Measurements from ENCODE around the gene NFIB. TPM values are rescaled to one million over a fixed set of nuclear protein-coding genes. Genes with fewer than 3 reads are reported as not detected.

Gene NFIB
- total and polyA plus RNA-seq, 2 of the 13 experiments (the other 11 are each of a cell fraction or from before 2014, with no cell fraction given) = 0.98 to 4.6 TPM

DNA sequence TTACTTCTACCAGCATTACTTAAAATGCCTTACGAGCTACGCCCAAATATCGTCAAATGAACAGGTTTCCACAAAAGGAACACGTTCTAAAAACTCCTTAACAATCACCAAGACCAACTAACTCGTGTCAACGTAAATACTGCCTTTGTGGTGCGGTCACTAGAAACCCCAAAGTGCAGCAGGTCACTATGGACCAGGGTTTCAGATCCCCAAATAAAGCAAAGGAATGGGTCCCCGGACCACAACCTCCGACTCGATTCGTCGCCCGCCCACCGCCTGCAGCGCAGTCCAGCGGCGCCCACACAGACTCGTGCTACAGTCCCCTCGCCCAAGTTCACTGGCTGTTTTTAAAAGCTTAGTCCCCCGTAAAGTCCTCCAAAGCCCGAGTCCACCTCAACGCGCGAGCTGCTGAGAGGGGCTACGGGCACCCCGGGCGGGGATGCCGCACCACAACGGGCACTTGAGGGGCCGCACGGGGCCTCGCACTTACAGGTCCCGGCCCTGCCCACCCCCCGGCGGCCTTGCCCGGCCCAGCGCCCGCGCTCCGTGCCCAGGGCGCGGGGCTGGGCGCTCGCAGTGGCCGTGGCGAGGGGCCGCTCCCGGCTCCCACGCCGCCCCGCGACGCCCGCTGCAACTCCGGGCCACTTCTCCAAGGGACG, 1.1 kb downstream of the NFIB start (continued):
- no peak for TF ChIP-seq ZNF710 (CRISPR knock-in tag; IDR thresholded peaks at IDR 0.05; ENCODE audit: borderline replicate concordance)
- TF ChIP-seq ZNF234 (CRISPR knock-in tag; conservative IDR thresholded peaks at IDR 0.05) = no peak
- TF ChIP-seq ISX (CRISPR knock-in tag; conservative IDR thresholded peaks at IDR 0.05) = no peak
- TF ChIP-seq FOXM1 (CRISPR knock-in tag; IDR thresholded peaks at IDR 0.05) = no peak
- no peak for TF ChIP-seq ZNF703 (CRISPR knock-in tag; IDR thresholded peaks at IDR 0.05; ENCODE audit: borderline replicate concordance)
- no peak for TF ChIP-seq FOXK1 (CRISPR knock-in tag; IDR thresholded peaks at IDR 0.05; ENCODE audit: borderline replicate concordance, low read depth)
- TF ChIP-seq ZNF883 (CRISPR knock-in tag; IDR thresholded peaks at IDR 0.05; ENCODE audit: not compliant biosample characterization) = no peak
- TF ChIP-seq, protein P1, sequence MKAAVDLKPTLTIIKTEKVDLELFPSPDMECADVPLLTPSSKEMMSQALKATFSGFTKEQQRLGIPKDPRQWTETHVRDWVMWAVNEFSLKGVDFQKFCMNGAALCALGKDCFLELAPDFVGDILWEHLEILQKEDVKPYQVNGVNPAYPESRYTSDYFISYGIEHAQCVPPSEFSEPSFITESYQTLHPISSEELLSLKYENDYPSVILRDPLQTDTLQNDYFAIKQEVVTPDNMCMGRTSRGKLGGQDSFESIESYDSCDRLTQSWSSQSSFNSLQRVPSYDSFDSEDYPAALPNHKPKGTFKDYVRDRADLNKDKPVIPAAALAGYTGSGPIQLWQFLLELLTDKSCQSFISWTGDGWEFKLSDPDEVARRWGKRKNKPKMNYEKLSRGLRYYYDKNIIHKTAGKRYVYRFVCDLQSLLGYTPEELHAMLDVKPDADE (CRISPR knock-in tag; IDR thresholded peaks at IDR 0.05) = no peak
- TF ChIP-seq HNRNPLL (IDR thresholded peaks at IDR 0.05; ENCODE audit: low read depth, low read length, poor library complexity, severe bottlenecking) = peak; percentile 67
- TF ChIP-seq ZNF274 (CRISPR knock-in tag; IDR thresholded peaks at IDR 0.05) = no peak
- no peak for TF ChIP-seq SIX1 (CRISPR knock-in tag; IDR thresholded peaks at IDR 0.05; ENCODE audit: borderline replicate concordance)
- no peak for TF ChIP-seq HBP1 (CRISPR knock-in tag; IDR thresholded peaks at IDR 0.05; ENCODE audit: low read depth)
- no peak for TF ChIP-seq MATR3 (CRISPR knock-in tag; IDR thresholded peaks at IDR 0.05)
- TF ChIP-seq MXD4 (CRISPR knock-in tag; IDR thresholded peaks at IDR 0.05) = no peak
- peak; percentile 68; the same call in 1 of the 2 replicates for TF ChIP-seq KMT2A (CRISPR knock-in tag; IDR thresholded peaks at IDR 0.05)
- no peak for TF ChIP-seq GTF3A (CRISPR knock-in tag; conservative IDR thresholded peaks at IDR 0.05)
- TF ChIP-seq HIVEP1 (CRISPR knock-in tag; IDR thresholded peaks at IDR 0.05) = no peak
- TF ChIP-seq ZFX (CRISPR knock-in tag; IDR thresholded peaks at IDR 0.05; ENCODE audit: low read depth) = 0 out of 2 replicates have a peak, but pooled peaks have one; percentile 36
- TF ChIP-seq MBD4 (IDR thresholded peaks at IDR 0.05; ENCODE audit: borderline replicate concordance, low read length) = no peak
- no peak for TF ChIP-seq SMARCE1 (IDR thresholded peaks at IDR 0.05; ENCODE audit: borderline replicate concordance)
- no peak for TF ChIP-seq KDM1A (CRISPR knock-in tag; IDR thresholded peaks at IDR 0.05)

All from HepG2 (cell line).